ENCODE results near the gene NKAIN2.

- no peak for TF ChIP-seq CTCF (conservative IDR thresholded peaks at IDR 0.05; ENCODE audit: low read depth, low read length)
- no peak for TF ChIP-seq EZH2 (IDR thresholded peaks at IDR 0.05; ENCODE audit: borderline replicate concordance, low read depth, low read length, poor library complexity, severe bottlenecking)
Measured at GRCh38 chr6:124432620-124433019, 629.0 kb downstream of the NKAIN2 start.
